ENCODE results near the gene NRG2. TPM values are rescaled to one million over a fixed set of nuclear protein-coding genes. Genes with fewer than 3 reads are reported as not detected.

NRG2 gene
- total RNA-seq, 1 donor from 2014 or later: 0.81 TPM

- DNase-seq (ENCODE audit: low spot score): peak; percentile 35
- no peak for ATAC-seq
These were observed 131.5 kb downstream of the NRG2 start for GRCh38 chr5:139911425-139912120.

DNA sequence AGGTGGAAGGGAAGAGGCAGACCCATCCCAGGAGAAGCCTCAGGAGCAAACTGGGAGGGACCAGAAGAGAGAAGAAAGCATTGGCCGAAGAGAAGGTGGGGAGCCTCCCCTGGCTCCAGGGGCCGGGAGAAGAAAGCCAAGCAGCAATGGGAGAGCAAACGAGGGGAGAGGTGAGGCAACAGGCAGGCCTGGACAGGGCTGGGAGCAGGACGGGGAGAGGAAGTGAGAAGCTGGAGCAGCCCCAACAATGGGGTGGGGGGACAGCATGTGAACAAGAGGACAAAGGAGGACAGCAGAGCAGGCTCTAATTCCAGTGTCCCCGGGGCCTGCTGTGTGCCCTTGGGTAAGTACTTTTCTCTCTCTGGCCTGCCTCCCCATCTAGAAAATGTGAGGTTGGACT, 132.2 kb downstream of the NRG2 start:
- no peak for ATAC-seq
- peak; percentile 16 for DNase-seq (ENCODE audit: low spot score)

GRCh38 chr5:139910036-139910435, 133.1 kb downstream of the NRG2 start:
- ATAC-seq: no peak
- DNase-seq (ENCODE audit: low spot score): peak; percentile 14

DNA sequence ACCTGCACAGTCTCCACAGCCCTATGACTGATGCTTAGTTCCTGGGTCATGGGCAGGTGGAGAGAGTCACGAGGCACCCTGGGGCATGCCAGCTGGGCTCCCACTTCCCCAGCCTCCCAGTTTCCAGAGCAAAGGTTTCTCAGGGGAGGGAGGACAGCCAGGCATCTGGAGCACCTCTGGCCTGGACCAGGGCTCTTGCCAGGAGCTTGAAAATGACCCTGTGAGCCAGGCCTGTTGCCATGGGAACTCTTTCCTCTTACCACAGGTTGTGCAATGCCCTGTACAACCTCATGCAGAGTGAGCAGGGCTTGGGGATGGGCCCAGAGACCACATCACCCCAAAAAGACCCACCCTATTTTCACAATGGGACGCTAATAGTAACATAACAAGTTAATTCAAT, 134.3 kb downstream of the NRG2 start:
- ATAC-seq: peak; percentile 78

GRCh38 chr5:139906661-139907060, 136.4 kb downstream of the NRG2 start:
- no peak for ATAC-seq
- no peak for DNase-seq (ENCODE audit: low spot score)

More for the DNA sequence above, 134.3 kb downstream of the NRG2 start:
- peak; percentile 67 for DNase-seq (ENCODE audit: low spot score)

DNA sequence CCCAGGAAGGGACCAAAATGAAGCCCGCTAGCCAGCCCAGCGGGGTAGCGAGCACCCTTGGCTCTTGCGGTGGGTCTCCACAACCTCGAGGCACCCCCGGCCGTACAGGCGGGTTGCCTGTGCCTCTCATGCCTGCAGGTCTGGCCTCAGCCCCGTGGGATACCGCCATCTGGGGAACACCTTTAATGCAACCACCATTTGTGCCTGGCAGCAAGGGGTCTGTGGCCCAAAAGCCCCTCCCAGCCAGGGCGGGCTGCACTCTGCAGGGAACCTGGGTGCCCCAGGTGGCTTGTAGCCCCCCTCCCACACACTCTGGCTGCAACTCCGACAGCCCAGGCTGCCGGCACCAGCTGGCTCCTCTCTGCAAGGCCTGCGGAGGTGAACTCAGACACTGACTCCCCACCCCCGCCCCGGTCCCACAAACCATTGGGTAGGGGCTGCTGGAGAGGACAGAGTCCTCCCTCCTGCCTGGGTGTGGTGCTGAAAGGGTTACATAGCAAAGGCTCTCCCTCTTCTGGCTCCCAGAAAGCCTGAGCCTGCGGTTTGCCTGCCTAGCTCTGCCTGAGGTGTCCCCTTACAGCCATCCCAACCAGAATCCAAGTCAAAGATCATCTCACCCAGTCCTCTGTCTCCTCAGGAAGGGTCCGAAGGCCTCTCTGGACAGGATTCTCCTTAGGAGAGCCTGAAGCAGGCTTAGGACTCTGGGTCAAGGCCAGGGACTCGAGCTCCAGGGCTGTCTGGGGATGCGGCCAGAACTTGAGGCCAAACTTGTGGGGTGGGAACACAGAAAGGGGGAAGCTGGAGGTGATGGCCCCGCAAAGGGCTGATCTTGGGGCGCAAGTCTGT, 138.1 kb downstream of the NRG2 start:
- ATAC-seq: no peak

GRCh38 chr5:139904566-139904815, 138.6 kb downstream of the NRG2 start:
- no peak for ATAC-seq
- no peak for DNase-seq (ENCODE audit: low spot score)

More for the DNA sequence above, 138.1 kb downstream of the NRG2 start:
- DNase-seq (ENCODE audit: low spot score): no peak

- ATAC-seq (peak; percentile 66), DNase-seq (ENCODE audit: low spot score) (no peak)
These were observed 139.1 kb downstream of the NRG2 start for GRCh38 chr5:139903795-139904565.

DNA sequence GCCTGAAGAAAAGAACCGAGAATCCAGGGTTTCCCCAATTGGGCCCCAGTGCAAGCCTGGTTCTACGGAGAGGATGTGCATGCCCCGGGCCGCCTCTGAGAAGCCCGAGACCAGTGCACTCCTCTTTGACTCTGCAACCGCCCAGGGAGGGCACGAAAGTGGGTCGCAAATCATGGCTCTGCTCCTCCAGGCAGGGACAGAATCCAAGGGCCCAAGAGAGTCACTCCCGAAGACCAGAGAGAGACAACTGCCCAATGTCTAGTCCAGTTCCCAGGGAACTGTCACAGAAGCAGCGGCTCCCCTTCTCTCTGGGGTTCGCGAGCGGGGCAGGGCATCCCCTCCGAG, 139.7 kb downstream of the NRG2 start:
- ATAC-seq (no peak), DNase-seq (ENCODE audit: low spot score) (no peak)

- no peak for DNase-seq (ENCODE audit: low spot score)
These were observed 141.1 kb downstream of the NRG2 start for GRCh38 chr5:139901986-139902385.

DNA sequence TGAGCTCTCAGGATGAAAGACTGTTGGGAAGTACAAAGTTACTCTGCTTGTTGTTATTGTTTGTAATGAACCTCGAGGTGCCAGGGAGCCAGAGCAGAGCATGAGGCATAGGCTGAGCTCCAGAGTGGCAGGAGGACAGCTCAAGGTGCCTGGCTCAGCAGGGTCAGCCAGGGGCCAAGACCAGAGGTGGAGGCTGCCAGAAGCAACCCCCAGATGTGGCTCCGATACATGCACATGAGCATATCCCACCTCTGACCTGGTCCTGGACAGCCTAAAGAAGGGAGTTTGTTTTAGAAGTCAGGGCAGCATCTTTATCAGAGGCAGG, 141.9 kb downstream of the NRG2 start:
- DNase-seq (ENCODE audit: low spot score) (no peak), ATAC-seq (no peak)

More at GRCh38 chr5:139901986-139902385, 141.1 kb downstream of the NRG2 start:
- no peak for ATAC-seq

DNA sequence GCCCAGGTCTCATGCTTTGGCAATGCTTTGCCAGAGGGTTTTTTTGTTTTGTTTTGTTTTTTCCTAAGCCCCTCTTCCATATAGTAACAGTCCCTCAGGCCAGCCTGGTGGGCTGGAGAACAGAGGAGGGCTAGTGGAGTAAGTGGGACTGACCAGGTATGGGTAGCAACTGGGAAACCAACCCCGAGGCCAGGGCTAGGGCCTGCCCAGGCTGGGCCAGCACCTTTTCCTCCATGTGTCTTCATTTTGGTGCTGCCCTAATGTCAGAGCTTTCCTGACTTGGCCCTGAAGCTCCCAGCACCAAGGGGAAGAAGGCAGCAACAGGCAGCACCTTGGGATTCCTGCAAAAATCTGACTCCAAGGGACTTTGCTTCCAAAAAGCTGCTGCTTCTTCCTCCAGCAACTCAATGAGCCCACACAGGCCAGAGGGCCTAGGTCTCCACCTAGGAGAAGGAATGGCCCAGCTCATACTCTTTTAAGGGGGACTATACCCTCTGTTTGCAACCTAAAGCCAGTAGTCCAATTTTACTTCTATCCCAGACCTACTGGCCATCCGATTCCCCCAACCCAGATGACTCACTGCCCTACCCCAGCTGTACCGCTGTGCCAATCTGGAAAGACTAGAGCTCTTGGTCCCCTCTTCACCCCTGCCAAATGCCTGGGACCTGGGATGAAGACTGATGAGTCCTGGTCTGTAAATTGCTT, 142.4 kb downstream of the NRG2 start:
- DNase-seq (ENCODE audit: low spot score) (no peak), ATAC-seq (no peak)

DNA sequence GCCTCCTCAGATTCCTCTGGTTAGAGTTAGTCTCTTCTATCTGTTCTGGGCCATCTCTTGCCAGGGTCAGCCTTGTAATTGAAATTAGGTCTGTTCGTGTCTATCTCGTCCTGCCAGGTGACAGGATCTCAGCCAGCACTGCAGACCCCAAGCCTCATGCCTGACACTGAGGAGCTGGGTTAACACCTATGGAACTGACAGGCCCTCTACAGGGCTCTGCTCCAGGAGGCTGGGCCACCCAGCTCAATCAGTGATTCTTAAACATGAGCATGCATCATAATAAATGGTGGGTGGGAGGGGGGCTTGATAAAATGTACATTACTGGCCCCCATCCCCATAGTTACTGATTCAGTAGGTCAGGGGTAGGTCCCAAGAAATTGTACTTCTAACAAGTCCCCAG, 144.1 kb downstream of the NRG2 start:
- DNase-seq (ENCODE audit: low spot score): no peak
- no peak for ATAC-seq

DNA sequence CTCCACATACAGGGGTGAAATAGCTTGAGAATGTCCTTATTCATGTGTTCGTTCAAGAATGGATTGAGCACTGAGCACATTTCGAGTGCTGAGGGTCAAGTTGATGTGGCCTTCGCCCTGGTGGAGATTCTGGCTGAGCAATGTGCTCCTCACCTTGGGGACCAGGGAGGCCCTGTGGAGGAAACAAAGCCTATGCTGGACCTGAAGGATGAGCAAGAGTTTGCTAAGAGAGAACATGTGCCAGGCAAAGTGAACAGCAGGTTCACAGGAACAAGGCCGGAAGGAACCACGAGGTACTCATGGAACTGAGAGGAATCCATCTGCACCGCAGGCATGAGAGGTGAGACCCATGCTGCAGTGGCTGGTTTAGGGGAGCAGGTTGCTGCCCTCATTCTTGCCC, 145.1 kb downstream of the NRG2 start:
- no peak for DNase-seq (ENCODE audit: low spot score)

GRCh38 chr5:139897342-139897741, 145.8 kb downstream of the NRG2 start:
- DNase-seq (ENCODE audit: low spot score): no peak
- no peak for ATAC-seq

More for the DNA sequence above, 145.1 kb downstream of the NRG2 start:
- no peak for ATAC-seq

GRCh38 chr5:139896718-139897117, 146.4 kb downstream of the NRG2 start:
- ATAC-seq (no peak), DNase-seq (ENCODE audit: low spot score) (no peak)

DNA sequence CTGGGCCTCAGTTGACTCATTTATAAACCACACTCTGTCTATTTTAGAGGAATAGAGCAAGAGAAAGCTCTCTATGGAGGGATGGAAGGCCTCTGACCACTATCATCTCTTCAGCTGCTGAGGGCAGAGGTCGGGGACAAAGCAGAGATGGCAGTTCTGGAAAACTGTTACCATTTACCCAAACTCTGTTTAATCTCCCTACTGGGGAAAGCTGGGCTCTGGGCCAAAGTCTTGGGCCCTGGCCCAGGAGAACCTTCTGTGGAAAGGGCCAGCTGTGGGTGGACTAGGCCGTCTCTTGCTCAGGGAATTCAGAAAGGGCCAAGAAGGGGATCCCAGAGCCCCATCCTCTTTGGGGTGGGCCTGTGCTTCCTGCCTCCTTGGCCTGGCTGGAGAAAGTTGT, 147.5 kb downstream of the NRG2 start:
- no peak for DNase-seq (ENCODE audit: low spot score)
- ATAC-seq: no peak

GRCh38 chr5:139895046-139895445, 148.1 kb downstream of the NRG2 start:
- DNase-seq (ENCODE audit: low spot score) (no peak), ATAC-seq (no peak)

DNA sequence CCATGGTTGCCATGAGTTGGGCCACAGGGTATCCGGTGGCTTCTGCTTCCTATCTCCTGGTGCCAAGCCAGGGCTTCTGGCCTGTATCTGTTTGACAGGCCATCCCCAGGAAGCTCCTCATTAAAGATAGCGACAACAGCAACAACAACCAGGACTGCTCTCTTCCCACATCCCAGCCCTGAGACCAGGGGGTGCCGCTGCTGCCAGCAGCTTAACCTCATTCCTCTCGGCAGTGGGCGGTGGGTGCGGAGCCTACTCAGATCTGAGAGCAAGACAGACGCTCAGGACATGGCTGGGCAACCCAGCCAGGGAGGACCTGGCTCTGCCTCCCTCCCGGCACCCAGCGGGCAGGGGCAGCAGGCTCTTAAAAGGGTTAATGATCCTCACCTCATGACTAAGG, 149.2 kb downstream of the NRG2 start:
- ATAC-seq (no peak), DNase-seq (ENCODE audit: low spot score) (no peak)

- no peak for DNase-seq (ENCODE audit: low spot score)
- no peak for ATAC-seq
These were observed 153.7 kb downstream of the NRG2 start for GRCh38 chr5:139889410-139889809.

DNA sequence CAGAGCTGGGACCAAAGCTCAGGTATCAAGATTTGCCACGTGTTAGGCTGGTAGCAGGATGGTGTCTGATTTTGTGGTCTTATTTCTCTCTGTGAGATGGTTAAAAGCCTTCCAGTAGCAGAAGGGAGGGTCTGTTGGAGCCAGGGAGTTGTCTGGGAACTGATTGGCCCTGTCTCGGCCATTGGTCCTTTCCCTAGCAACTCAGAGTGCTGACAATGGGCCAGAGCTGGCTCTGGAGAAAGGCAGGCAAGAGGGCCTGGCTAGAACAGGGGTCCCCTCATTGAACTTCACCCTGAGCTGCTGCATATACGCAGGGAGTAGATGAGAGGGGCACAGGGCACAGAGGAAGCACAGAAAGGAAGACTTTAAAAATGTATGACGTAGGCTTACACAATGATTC, 154.7 kb downstream of the NRG2 start:
- DNase-seq (ENCODE audit: low spot score): no peak
- no peak for ATAC-seq

Data from left lobe of liver (tissue), 2 donors.